Upper lobe of left lung (tissue), 4 donors: ENCODE measurements around the gene CNTNAP2.
"Not testable (repeated sequence)": the region's sequence is repeated elsewhere in the genome, so short reads cannot be mapped to it uniquely, and the experiment has no call there.

Experiments used
- POLR2AphosphoS5 ChIP-seq, 2 donors: sonication (generic); formaldehyde crosslinking; IDR thresholded peaks; one replicate each; pipeline ENCODE4 v1.5.1; 2017; ENCODE audit warnings: antibody characterized with exemption in 2 of 2
- TF ChIP-seq, protein P1 (sequence below), 6 experiments: fragments of 450-650 bp in 4 of 6; fragments of 200-600 bp in 2 of 6; sonication (generic) in 2 of 6; IDR thresholded peaks; one replicate each; pipeline ENCODE4 v1.5.1; 2016 to 2019; ENCODE audit warnings: antibody characterized with exemption in 6 of 6

DNA sequence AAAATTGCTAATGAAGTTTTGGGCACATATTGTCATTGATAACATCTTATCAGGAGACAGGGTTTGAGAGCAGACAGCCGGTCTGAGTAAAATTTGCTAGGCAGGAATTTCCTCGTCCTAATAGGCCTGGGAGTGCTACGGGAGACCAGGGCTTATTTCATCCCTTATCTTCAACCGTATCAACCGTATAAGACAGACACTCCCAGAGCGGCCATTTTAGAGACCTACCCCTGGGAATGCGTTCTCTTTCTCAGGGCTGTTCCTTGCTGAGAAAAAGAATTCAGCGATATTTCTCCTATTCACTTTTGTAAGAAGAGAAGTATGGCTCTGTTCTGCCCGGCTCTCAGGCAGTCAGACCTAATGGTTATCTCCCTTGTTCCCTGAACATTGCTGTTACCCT lies 74.8 kb downstream of the CNTNAP2 start:
- TF ChIP-seq, protein P1, sequence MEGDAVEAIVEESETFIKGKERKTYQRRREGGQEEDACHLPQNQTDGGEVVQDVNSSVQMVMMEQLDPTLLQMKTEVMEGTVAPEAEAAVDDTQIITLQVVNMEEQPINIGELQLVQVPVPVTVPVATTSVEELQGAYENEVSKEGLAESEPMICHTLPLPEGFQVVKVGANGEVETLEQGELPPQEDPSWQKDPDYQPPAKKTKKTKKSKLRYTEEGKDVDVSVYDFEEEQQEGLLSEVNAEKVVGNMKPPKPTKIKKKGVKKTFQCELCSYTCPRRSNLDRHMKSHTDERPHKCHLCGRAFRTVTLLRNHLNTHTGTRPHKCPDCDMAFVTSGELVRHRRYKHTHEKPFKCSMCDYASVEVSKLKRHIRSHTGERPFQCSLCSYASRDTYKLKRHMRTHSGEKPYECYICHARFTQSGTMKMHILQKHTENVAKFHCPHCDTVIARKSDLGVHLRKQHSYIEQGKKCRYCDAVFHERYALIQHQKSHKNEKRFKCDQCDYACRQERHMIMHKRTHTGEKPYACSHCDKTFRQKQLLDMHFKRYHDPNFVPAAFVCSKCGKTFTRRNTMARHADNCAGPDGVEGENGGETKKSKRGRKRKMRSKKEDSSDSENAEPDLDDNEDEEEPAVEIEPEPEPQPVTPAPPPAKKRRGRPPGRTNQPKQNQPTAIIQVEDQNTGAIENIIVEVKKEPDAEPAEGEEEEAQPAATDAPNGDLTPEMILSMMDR (IDR thresholded peaks at IDR 0.05): not testable (repeated sequence)
- TF ChIP-seq POLR2AphosphoS5 (IDR thresholded peaks at IDR 0.05): not testable (repeated sequence)
